NCI-H1930 (cell line): ENCODE measurements around the gene PCDH15.

Source experiments
- DNase-seq, 2 experiments: peaks; one replicate each; lab custom pipeline; 2025; lab: John Stamatoyannopoulos, UW

PCDH15 gene

GRCh38 chr10:53843736-53844362, 957.2 kb downstream of the PCDH15 start:
- no peak for DNase-seq

GRCh38 chr10:53841483-53842145, 959.4 kb downstream of the PCDH15 start:
- DNase-seq = no peak

- DNase-seq = no peak
These were observed 960.4 kb downstream of the PCDH15 start for GRCh38 chr10:53840653-53841052.

- no peak for DNase-seq
These were observed 961.5 kb downstream of the PCDH15 start for GRCh38 chr10:53839440-53840039.

- DNase-seq = no peak
These were observed 964.4 kb downstream of the PCDH15 start for GRCh38 chr10:53836638-53837037.

- DNase-seq = no peak
These were observed 967.1 kb downstream of the PCDH15 start for GRCh38 chr10:53833908-53834307.

GRCh38 chr10:53827261-53827660, 973.8 kb downstream of the PCDH15 start:
- DNase-seq = no peak

- no peak for DNase-seq
These were observed 992.2 kb downstream of the PCDH15 start for GRCh38 chr10:53808677-53809372.

- DNase-seq = no peak
These were observed 1014.7 kb downstream of the PCDH15 start for GRCh38 chr10:53786236-53786900.

- DNase-seq = no peak
These were observed 1029.3 kb downstream of the PCDH15 start for GRCh38 chr10:53771701-53772100.

GRCh38 chr10:53770903-53771302, 1030.1 kb downstream of the PCDH15 start:
- DNase-seq = no peak

- no peak for DNase-seq
These were observed 1035.7 kb downstream of the PCDH15 start for GRCh38 chr10:53765311-53765710.

- DNase-seq = no peak
These were observed 1046.3 kb downstream of the PCDH15 start for GRCh38 chr10:53754596-53755250.
